Stimulated activated CD4-positive, alpha-beta T cell treated with anti-CD3 and anti-CD28 coated beads, Interleukin-12 subunit alpha, Interleukin-12 subunit beta, amount 100 ng/mL, for 4 hours (primary cell): Measurements from ENCODE around the gene GOLGA8S.
"Not testable (repeated sequence)": the region's sequence is repeated elsewhere in the genome, so short reads cannot be mapped to it uniquely, and the experiment has no call there.

Experiments used
- DNase-seq: peaks from one replicate; pipeline ENCODE4 v3.0.0-alpha.2; 2020

Gene GOLGA8S, protein sequence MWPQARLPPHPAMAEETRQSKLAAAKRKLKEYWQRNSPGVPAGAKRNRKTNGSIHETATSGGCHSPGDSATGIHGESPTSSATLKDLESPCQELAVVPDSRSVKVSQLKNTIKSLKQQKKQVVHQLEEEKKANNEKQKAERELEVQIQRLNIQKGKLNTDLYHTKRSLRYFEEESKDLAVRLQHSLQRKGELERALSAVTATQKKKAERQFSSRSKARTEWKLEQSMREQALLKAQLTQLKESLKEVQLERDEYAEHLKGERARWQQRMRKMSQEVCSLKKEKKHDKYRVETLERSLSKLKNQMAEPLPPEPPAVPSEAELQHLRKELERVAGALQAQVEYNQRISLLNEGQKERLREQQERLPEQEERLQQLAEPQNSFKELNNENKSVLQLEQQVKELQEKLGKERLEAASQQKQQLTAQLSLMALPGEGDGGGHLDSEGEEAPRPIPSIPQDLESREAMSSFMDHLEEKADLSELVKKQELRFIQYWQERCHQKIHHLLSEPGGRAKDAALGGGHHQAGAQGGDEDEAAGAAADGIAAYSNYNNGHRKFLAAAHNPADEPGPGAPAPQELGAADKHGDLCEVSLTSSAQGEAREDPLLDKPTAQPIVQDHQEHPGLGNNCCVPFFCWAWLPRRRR

DNA sequence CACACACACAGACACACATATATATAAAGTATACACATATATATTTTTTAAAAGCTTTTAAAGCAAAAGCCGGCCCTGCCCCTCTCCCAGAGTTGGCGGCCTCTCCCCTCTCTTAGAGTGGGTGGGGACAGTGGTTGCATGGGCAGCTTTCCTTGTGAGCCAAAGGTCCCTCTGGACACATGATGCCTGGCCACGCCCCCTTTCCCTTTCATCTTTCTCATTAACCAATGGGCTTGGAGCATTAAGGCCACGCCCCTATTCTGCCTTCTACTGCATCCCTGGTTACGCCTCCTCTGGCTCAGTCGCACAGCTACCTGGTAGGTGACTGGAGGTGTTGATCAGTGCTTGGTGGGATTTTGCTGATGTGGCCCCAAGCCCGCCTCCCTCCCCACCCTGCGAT is at the start of gene GOLGA8S:
Gene GOLGA8S, plus strand, starts transcription at position 301 of the 400 bp plus-strand sequence. Its CDS starts 62 bp downstream, at position 363.
- not testable (repeated sequence) for DNase-seq

DNA sequence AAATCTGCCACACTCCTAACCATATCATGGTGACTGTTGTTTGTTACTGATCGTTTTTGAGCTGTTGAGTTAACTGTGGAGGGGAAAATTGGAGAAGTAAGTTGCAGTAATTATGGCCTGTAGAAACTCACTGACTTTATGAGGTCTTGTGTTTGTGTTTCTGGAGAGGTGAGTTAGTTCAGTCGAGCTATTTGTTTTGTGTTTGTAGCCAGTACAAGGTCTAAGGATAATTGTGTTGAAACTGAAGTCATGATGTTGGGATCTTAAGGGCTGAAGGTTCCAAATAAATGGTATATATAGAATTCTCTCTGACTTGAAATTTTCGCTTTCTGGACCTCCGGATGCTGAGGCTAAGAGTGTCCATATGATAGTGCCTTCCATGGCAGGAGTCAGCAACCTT is 49.7 kb upstream of the GOLGA8S start:
- not testable (repeated sequence) for DNase-seq

DNA sequence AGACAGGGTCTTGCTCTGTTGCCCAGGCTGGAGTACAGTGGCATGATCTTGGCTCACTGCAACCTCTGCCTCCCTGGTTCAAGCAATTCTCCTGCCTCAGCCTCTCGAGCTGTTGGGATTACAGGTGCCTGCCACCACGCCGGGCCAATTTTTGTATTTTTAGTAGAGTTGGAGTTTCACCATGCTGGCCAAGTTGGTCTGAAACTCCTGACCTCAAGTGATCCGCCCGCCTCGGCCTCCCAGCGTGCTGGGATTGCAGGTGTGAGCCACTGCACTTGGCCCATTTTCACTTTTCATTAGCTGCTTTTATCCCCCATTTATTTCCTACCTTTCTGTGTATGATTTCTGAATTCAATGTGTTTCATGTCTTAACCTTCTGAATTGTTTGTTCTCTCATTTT is 48.6 kb upstream of the GOLGA8S start:
- not testable (repeated sequence) for DNase-seq

DNA sequence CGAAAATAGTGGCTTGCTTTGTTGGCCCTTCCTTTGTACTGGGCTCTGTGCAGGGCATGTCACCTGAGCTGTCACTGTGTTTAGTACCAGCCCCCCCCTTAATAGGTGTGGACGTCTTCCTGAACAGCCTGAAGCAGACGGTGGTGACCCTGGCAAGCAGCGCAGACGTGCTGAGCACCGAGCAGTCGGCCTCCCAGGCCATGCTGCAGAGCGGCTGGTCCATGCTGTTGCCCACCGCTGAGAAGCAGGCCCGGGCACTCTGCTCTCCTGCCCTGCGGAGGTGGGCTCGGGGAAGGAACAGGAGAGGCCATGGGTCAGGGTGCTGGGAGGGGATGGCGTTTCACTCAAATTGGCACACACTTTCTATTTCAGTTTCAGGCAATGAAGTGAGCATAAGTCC is 43.3 kb upstream of the GOLGA8S start:
- DNase-seq, result not testable (repeated sequence)

DNA sequence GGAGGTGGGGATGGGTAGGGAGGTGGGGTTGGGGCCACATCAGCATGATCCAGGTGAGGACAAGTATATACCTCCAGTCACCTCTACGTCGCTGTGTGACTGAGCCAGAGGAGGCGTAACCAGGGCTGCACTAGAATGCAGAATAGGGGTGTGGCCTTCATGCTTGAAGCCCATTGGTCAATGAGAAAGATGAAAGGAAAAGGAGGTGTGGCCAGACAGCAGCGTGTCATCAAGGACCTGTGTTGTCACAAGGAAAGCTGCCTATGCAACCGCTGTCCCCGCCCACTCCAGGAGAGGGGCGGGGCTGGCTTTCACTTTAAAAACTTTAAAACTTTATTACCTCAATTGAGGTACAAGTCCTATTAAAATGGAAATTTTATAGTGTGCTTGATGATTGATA is 20.5 kb upstream of the GOLGA8S start, which contains the start of gene GOLGA6L26:
Gene GOLGA6L26, minus strand, starts transcription at position 101 of the 400 bp plus-strand sequence. Its CDS starts 61 bp downstream, at position 40.
- not testable (repeated sequence) for DNase-seq

DNA sequence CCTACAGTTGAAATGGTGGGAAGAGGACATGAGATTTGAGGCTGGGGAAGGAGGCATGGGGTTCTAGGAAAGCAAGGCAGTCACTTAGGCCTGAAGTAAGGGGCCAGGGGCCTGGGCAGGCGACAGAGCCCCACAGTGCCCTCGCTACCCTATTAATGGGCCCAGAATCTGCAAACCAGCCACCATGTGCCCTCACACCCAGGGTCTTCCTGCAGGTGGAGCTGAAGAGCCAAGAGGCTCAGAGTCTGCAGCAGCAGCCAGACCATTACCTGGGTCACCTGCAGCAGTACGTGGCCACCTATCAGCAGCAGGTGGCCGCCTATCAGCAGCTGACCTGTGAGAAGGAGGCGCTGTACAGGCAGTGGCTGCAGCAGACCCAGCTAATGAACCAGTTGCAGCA is 8.1 kb downstream of the GOLGA8S start:
- not testable (repeated sequence) for DNase-seq

DNA sequence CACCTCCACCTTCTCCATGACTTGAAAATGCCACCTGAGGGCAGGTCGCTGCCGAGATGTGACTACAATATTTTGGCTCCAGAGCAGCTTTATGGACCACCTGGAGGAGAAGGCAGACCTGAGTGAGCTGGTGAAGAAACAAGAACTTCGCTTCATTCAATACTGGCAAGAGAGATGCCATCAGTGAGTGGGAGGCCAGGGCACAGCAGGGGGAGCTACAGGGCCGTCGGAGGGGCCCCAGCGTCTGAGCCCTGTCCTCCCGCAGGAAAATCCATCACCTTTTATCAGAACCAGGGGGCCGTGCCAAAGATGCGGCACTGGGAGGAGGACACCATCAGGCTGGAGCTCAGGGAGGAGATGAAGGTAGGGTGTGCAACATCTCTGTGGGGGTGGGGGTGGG is 9.7 kb downstream of the GOLGA8S start:
- not testable (repeated sequence) for DNase-seq

DNA sequence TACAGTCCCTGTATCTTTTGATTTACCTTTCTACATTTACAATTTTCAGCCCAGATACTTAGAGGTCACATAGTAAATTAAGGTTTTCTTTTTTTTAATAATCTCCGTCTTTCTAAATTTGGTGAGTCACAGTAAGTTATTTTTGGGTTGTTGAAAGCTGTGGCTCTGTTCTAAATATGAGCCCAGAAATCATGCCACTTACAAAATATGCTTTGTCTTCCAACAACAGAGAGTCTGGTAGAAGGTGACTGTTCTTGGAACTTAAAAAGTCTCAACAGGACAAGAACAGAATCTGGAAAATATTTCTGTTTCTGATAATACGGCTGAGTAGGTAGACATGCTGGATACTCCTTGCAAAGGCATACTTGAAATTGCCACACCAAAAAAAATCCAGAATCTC is 16.0 kb downstream of the GOLGA8S start:
- no peak for DNase-seq

DNA sequence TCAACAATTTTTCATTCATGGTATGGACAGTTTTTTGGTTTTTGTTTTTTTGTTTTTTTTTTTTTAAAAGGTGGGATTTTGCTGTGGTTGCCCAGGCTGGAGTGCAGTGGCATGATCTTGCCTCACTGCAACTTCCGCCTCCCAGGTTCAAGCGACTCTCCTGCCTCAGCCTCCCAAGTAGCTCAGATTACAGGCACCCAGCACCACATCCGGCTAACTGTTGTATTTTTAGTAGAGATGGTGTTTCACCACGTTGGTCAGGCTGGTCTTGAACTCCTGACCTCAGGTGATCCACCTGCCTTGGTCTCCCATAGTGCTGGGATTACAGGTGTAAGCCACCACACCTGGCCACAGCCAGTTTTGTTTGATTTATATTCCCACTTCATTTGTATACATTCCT is 16.6 kb downstream of the GOLGA8S start:
- DNase-seq, result not testable (repeated sequence)

DNA sequence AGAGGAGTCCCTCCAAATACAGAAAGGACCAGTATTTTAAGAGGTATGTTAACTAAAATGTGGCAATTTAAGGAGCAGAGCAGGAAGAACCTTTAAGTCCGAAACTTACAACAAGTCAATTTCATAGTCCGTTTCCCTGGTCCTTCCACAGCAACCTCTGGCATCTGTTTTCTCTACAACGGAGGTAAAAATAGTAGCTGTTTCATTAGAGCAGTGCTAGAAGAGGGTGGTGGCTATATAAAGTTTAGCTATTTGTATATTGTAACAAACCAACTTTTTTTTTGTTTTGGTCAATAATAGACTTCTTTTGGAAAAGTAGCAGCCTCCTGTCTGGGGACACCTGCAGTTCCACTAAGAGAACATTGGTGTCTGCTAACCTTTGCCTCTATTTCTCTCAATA is 17.3 kb downstream of the GOLGA8S start:
- not testable (repeated sequence) for DNase-seq

DNA sequence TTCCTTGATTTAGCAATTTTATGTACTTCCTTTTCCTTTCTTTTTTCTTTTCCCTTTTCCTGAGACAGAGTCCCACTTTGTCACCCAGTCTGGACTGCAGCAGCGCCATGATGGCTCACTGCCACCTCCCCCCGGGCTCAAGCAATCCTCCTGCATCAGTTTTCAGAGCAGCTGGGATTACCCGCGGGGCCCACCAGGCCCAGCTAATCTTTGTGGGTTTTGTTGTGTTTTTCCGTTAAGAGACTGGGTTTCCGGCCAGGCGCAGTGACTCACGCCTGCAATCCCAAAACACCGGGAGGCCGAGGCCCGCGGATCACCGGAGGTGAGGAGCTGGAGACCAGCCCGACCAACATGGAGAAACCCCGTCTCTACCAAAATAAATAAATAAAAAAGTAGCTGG is 17.7 kb downstream of the GOLGA8S start:
- DNase-seq, result no peak

DNA sequence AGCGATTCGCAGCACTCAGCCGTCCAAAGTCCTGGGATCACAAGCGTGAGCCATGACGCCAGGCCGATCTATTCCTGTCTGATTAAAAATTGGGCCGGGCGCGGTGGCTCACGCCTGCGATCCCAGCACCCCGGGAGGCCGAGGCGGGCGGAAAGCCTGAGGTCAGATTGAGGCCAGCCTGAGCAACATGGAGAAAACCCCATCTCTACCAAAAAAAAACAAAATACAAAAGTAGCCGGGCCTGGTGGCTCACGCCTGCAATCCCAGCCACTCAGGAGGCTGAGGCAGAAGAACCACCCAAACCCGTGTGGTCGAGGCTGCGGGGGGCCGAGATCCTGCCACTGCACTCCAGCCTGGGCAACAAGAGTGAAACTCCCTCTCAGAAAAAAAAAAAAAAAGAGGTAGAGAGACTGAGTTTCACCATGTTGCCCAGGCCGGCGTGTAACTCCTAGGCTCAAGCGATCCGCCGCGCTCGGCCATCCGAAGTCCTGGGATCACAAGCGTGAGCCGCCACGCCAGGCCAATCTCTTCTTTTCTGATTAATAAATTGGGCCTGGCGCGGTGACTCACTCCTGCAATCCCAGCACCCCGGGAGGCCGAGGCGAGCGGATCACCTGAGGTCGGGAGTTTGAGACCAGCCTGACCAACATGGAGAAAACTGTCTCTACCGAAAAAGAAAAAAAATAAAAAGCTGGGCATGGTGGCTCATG is 18.5 kb downstream of the GOLGA8S start:
- DNase-seq, result not testable (repeated sequence)

DNA sequence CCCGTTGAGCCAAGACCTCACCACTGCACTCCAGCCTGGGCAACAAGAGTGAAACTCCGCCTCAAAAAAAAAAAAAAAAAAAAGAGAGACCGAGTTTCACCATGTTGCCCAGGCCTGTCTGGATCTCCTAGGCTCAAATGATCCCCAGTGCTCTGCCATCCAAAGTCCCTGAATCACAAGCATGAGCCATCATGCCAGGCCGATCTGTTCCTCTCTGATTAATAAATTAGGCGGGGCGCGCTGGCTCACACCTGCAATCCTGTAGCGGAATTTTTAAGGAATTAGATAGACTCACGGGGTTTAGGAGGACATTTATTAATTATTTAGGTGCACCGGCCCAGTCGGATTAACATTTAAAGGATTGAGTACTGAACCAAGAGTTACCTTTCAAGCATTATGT is 19.7 kb downstream of the GOLGA8S start:
- not testable (repeated sequence) for DNase-seq

DNA sequence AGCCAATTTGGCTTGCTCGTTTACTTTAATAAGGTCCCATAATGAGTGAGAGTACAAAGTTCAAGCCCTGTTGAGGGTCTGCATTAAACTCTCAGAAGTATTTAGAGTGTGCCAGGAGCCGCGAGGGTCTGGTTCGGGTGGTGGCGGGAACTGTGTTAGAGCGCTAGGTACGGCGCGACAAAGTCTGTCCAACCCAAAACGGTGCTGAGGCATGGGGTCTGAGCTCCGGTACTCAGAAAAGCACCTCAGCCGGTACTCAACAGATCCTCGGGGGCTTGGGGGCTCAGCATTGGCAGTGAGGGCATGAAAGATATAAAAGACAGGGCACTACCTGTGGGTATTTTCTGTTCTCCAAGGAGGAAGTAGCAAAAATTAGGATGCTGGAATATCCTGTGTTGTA is 24.4 kb downstream of the GOLGA8S start:
- not testable (repeated sequence) for DNase-seq

DNA sequence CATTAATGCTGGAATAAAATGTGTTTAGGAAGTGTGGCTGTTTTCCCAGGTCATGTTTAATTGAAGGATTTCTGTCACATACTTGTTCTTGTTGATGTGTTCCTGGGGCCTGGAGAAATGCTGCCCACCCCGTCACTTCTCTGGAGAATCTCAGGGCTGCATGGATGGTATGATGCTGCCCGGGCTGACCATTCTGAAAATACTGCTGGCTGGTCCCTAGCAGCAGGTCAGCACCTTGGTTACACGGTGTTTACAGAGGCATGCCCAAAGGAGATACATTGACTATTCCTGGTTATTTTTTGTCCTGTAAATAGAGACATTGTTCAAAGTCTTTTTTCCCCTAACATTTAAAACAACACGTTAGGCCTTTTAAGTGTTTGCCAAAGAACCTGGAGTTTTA is 26.2 kb downstream of the GOLGA8S start:
- DNase-seq, result not testable (repeated sequence)

DNA sequence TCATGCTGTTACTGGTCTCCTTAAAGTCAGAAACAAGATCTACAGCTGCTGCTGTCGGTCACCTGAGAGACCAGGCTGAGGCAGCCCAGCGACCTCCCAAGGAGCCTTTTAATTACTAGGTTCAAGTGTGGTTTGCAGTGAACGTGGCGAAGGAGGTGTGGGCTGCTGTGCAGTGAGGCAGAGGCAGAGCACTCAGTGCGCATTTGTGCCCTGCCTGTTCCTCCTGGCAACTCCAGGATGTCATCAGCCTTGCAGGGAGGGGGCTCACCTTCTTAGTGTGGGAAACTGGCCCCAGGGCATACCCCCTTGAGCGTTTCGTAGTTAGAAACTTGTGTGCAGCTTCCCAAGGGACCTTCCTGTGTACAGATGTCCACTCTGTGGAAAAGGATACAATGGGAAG is 26.6 kb downstream of the GOLGA8S start:
- not testable (repeated sequence) for DNase-seq

DNA sequence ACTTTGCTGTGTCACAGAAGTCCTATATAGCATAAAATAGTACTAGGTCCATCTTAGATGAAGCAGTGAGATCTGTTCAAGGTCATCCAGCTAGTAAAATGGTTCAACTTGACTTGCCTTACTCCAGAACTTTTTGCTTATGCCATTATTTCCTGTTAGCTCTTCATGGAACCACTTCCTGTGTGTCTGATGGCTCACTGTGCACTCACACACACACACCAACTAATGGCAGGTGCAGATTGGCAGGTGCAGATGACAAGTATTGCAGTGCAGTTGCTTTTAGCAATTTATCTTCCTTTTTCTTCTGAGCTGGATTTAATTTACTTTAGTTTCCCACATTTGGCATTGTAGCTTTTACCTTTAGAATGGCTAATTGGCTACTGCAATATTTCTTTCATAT is 29.8 kb downstream of the GOLGA8S start:
- DNase-seq, result no peak

DNA sequence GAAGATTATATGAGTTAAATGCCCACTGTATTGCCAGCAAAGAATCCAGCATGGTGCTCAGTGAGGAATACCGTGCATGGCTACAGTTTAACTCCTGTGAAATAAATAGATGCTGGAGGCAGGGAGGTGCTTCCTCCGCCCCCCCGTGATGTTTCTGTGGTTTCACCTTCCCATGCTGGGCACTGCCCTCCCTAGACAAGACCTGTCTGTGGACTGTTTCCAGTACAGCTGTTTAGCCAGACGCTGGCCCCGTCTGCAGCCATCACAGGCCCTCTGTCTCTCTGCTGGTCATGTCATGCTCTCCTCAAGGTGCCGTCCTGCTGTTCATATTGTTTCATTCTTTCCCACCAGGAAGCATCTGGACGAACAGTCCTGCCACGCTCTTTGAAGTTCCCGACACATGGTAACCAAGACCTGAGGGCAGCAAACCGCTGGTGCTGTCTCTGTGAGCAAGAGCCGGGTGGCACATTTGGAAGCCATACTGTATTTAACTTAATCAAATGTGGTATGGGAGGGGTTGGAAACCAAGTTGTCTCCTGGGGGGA is 31.4 kb downstream of the GOLGA8S start:
- no peak for DNase-seq

DNA sequence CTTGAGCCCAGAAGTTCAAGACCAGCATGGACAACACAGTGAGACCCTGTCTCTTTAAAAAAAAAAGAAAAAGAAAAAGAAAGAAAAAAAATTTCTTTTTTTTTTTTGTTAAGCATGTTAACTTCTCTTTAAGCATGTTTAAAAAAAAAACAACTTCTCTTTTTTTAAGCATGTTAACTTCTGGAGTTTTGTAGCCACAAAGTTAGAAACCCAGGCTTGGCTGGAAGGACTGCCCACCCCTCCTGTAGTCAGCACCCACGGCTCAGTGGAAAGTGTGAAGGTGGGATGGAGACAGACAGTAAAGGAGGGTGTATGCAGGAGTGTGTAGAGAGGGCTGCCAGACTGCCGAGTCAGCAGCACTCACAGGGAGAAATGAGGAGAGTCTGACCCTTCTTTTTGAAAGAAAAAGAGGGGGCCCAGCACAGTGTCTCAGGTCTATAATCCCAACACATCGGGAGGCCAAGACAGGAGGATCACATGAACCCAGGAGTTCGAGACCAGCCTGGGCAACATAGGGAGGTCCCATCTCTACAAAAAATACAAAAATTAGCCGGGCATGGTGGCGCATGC is 33.2 kb downstream of the GOLGA8S start:
- DNase-seq, result no peak

DNA sequence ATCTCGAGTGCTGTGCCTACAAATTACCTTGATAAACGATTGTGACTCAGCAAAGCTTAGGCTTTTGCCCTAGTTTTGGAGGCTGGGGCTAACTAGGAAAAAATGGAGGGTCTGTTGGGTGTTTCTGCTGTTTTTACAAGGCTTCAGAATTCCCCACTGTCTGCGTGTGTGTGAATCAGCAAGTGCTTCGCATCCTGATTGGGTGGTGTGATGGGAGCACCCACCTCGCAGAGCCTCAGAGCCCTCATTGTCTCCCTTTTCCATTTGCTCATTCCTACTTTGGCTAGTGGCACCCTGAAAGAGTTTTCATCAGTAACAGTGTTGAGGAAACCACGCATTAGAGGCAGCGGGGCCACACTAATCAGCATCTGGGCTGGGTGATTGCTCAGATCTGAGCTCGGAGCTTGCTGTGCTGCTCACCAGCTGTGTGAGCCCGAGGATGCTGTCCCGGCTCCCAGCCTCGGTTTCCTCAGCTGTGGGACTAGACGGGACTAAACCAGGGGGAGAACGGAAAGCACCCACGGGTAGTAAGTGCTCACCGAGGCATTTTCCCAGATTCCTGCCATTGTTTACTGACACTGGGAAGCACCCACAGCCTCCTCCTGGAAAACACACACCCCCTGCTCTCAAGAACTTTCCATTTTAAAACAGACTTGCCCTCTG is 40.6 kb downstream of the GOLGA8S start:
- no peak for DNase-seq

DNA sequence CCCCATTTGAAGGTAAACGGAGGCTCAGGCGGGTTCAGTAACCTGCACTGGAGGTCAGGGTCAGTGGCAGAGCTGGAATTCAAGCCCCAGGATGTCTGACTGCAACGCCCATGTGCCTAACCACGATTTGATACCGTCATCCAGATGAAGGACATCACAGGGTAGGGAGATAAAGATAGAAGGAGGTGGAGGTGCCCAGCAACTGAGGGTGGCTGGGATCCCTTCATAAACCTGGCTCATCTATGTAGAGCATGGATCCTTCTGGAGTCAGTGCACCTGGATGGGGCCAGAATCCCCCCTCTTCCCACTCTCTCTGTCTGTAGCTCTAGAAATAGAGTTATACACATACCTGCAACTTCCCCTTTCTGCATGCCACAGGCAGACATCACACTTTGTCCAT is 41.3 kb downstream of the GOLGA8S start:
- DNase-seq, result no peak

DNA sequence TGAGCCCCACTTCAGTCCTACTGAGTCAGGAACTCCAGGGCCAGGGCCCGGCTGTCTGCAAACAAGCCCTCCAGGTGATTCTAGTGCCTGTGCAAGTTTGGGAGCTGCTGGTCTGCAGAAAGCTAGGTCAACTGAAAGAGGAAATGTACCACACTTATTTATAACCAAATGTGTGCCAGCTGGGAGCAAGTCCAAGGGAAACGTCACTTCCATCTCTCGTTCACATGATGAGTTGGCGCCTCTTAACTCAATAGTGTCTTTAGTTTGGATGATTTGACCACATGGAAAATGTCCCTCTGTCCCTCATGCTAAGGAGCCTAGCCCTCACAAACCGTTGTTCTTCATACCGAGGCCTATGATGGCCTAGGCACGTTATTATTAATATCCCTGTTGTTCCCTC is 43.2 kb downstream of the GOLGA8S start:
- no peak for DNase-seq
